ENCODE results near the gene SAFB.
"Not testable (repeated sequence)": the region's sequence is repeated elsewhere in the genome, so short reads cannot be mapped to it uniquely, and the experiment has no call there.

The SAFB gene

GRCh38 chr19:5700455-5701092 is 77.7 kb downstream of the SAFB start:
- no peaks in the 10 kb centered on the region for H3K27me3 ChIP-seq (ENCODE audit: insufficient read depth, poor library complexity, severe bottlenecking)
- no peak for ATAC-seq (ENCODE audit: low read depth)
- H3K9me3 ChIP-seq (ENCODE audit: severe bottlenecking) = no peaks in the 10 kb centered on the region
- H3K27ac ChIP-seq (ENCODE audit: poor library complexity, severe bottlenecking) = no peak overlapping the region
- no peaks in the 10 kb centered on the region for H3K4me1 ChIP-seq (ENCODE audit: insufficient read depth, poor library complexity, severe bottlenecking)
- no peak for DNase-seq (ENCODE audit: low spot score)
- H3K4me3 ChIP-seq (ENCODE audit: severe bottlenecking) = no peak overlapping the region
- no peak for TF ChIP-seq CTCF (IDR thresholded peaks at IDR 0.05; ENCODE audit: poor library complexity, severe bottlenecking)
- H3K36me3 ChIP-seq (ENCODE audit: low read depth) = peaks cover 74% of the 10 kb centered on the region

- not testable (repeated sequence) for H3K27me3 ChIP-seq (ENCODE audit: insufficient read depth, poor library complexity, severe bottlenecking); H3K9me3 ChIP-seq (ENCODE audit: severe bottlenecking); DNase-seq (ENCODE audit: low spot score); H3K4me3 ChIP-seq (ENCODE audit: severe bottlenecking); H3K27ac ChIP-seq (ENCODE audit: poor library complexity, severe bottlenecking); ATAC-seq (ENCODE audit: low read depth); H3K4me1 ChIP-seq (ENCODE audit: insufficient read depth, poor library complexity, severe bottlenecking)
- peaks cover 74% of the 10 kb centered on the region for H3K36me3 ChIP-seq (ENCODE audit: low read depth)
Observed at GRCh38 chr19:5702053-5702410, 79.1 kb downstream of the SAFB start.

- TF ChIP-seq CTCF (IDR thresholded peaks at IDR 0.05; ENCODE audit: poor library complexity, severe bottlenecking) = no peak
- H3K9me3 ChIP-seq (ENCODE audit: severe bottlenecking) = no peaks in the 10 kb centered on the region
- ATAC-seq (ENCODE audit: low read depth) = no peak
- H3K27ac ChIP-seq (ENCODE audit: poor library complexity, severe bottlenecking) = no peak overlapping the region
- no peaks in the 10 kb centered on the region for H3K27me3 ChIP-seq (ENCODE audit: insufficient read depth, poor library complexity, severe bottlenecking)
- no peaks in the 10 kb centered on the region for H3K4me1 ChIP-seq (ENCODE audit: insufficient read depth, poor library complexity, severe bottlenecking)
- DNase-seq (ENCODE audit: low spot score) = no peak
- H3K36me3 ChIP-seq (ENCODE audit: low read depth) = peaks cover 66% of the 10 kb centered on the region
- H3K4me3 ChIP-seq (ENCODE audit: severe bottlenecking) = no peak overlapping the region
Observed at GRCh38 chr19:5703819-5704818, 81.2 kb downstream of the SAFB start.

GRCh38 chr19:5705552-5705951 is 82.7 kb downstream of the SAFB start:
- ATAC-seq (ENCODE audit: low read depth) (no peak), DNase-seq (ENCODE audit: low spot score) (no peak)
- H3K4me1 ChIP-seq (ENCODE audit: insufficient read depth, poor library complexity, severe bottlenecking) = no peaks in the 10 kb centered on the region
- H3K4me3 ChIP-seq (ENCODE audit: severe bottlenecking) = no peak overlapping the region
- H3K27me3 ChIP-seq (ENCODE audit: insufficient read depth, poor library complexity, severe bottlenecking) = no peaks in the 10 kb centered on the region
- H3K27ac ChIP-seq (ENCODE audit: poor library complexity, severe bottlenecking) = no peak overlapping the region
- H3K9me3 ChIP-seq (ENCODE audit: severe bottlenecking) = no peaks in the 10 kb centered on the region
- TF ChIP-seq CTCF (IDR thresholded peaks at IDR 0.05; ENCODE audit: poor library complexity, severe bottlenecking) = no peak
- H3K36me3 ChIP-seq (ENCODE audit: low read depth) = peaks cover 61% of the 10 kb centered on the region

- Histone ChIP-seq H3K36me3 (ENCODE audit: low read depth) (peaks cover 64% of the 10 kb centered on the region), H3K4me1 (ENCODE audit: insufficient read depth, poor library complexity, severe bottlenecking) (no peaks in the 10 kb centered on the region), H3K9me3 (ENCODE audit: severe bottlenecking) (no peaks in the 10 kb centered on the region), H3K4me3 (ENCODE audit: severe bottlenecking) (no peak overlapping the region), H3K27me3 (ENCODE audit: insufficient read depth, poor library complexity, severe bottlenecking) (no peaks in the 10 kb centered on the region), H3K27ac (ENCODE audit: poor library complexity, severe bottlenecking) (no peak overlapping the region)
- ATAC-seq (ENCODE audit: low read depth) (no peak), DNase-seq (ENCODE audit: low spot score) (no peak)
- TF ChIP-seq CTCF (IDR thresholded peaks at IDR 0.05; ENCODE audit: poor library complexity, severe bottlenecking) = no peak
Observed at GRCh38 chr19:5706876-5707573, 84.1 kb downstream of the SAFB start.

Data from RWPE2 (cell line).